Head of caudate nucleus (tissue), 42 donors: ENCODE results near the gene PSMB9.
"Not testable (repeated sequence)": the region's sequence is repeated elsewhere in the genome, so short reads cannot be mapped to it uniquely, and the experiment has no call there.

Experiments
- DNase-seq, 42 donors: peaks; one replicate each; pipeline versions ENCODE4 v3.0.0 to v3.0.0-alpha.2; 2020 to 2021; ENCODE audit warnings: mixed read lengths in 7 of 42
- intact Hi-C: fragments of 100-400 bp; cut with DNase I; formaldehyde crosslinking; loops from one replicate; pipeline ENCODE4 v1.15.0; 2022

PSMB9 gene

DNA sequence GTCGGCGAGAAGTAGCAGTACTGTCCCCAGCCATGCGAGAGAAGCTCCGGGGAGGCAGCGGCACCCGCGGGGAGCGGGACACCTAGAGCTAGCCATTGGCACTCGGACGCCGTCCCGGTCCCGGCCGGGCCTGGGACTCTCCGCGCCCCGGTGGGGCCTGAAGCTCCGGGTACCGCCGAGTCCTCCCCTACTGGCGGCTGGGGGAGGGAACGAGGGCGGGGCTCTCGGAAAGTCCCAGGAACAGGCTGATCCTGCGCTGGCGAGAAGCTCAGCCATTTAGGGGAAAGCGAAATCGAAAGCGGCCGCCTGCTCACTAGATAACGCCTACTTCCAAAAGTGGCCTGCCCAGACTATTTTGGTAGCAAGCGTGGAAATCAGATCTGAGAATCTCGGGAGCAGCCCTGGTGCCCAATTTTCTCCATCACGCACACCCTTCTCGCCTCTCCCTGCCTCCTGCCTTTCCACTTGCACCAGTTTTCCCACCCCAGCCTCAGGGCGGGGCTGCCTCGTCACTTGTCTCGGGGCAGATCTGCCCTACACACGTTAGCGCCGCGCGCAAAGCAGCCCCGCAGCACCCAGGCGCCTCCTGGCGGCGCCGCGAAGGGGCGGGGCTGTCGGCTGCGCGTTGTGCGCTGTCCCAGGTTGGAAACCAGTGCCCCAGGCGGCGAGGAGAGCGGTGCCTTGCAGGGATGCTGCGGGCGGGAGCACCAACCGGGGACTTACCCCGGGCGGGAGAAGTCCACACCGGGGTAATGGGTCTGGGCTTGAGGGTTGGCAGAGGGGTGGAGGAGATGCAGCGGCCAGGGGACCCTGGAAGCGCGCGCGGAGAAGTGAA is at the start of gene PSMB9, which contains the start of gene TAP1:
Gene PSMB9, plus strand, starts transcription at position 652 of the 835 bp plus-strand sequence. Its CDS starts 38 bp downstream, at position 690.
Gene TAP1, minus strand, starts transcription at position 164 of the 835 bp plus-strand sequence. Its CDS starts 68 bp downstream, at position 96.
- intact Hi-C loops, result loop anchor here (1.0 kb wide), 1 partner anchor 9 kb away; the partner anchor contains the start of gene PSMB8
- peak; percentile 86 to 97 (median 93) for DNase-seq

DNA sequence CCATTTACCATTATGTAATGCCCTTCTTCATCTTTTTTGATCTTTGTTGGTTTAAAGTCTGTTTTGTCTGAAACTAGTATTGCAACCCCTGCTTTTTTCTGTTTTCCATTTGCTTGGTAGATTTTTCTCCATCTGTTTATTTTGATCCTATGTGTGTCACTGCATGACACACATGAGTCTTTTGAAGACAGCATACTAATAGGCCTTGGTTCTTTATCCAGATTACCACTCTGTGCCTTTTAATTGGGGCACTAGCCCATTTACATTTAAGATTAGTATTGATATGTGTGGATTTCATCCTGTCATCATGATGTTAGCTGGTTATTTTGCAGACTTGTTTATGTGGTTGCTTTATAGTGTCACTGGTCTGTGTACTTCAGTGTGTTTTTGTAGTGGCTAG is 48.6 kb upstream of the PSMB9 start:
- DNase-seq, intact Hi-C loops: not testable (repeated sequence)

- DNase-seq, result no peak
- intact Hi-C loops, result no loop called here
These were observed 46.9 kb upstream of the PSMB9 start for GRCh38 chr6:32807020-32807580.

- intact Hi-C loops, result no loop called here
- DNase-seq, result no peak
These were observed 44.8 kb upstream of the PSMB9 start for GRCh38 chr6:32809171-32809570.

DNA sequence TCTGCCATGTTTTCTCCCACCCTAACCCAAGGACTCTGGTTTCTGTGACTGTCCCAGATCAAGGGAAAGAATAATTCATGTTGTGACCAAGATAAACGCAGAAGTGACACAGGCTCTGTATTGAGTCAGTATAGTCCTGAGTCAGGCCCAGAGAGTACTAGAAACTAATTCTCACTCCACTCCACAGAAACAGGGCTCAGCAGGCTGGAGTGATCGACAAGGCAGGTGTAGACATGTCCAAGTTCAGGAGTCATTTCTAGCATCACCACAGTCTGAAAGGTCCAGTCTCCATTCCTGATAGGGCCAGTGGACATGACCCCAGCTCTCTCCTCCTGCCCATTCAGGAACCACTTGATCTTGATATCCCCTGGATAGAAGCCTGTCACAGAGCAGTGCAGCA is 39.8 kb upstream of the PSMB9 start:
- intact Hi-C loops, result no loop called here
- no peak for DNase-seq

- intact Hi-C loops, result no loop called here
- no peak for DNase-seq
These were observed 38.9 kb upstream of the PSMB9 start for GRCh38 chr6:32815115-32815514.

- intact Hi-C loops, result no loop called here
- DNase-seq, result no peak
These were observed 38.0 kb upstream of the PSMB9 start for GRCh38 chr6:32815996-32816395.

GRCh38 chr6:32816746-32817204 is 37.2 kb upstream of the PSMB9 start, which contains the start of gene HLA-DOB:
HLA-DOB (minus strand) TSS chr6:32817002; CDS start chr6:32816951, 51 bp downstream.
- intact Hi-C loops, result no loop called here

DNA sequence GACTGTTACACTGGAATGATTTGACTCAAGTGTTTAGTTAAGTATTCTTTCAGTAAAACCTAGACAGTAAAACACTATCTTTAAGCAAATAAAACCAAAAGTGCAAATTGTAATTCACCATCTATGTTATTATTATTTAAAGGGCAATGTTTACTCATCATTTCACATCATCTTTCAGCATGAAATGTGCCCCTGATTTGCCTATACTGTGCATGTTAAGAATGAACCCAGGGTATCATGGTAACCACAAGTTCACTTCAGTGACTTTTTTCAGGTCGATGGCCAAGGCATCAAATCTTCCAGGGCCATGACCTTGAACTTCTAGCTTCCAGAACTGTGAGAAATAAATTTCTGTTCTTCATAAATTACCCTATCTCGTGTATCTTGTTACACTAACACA is 35.1 kb upstream of the PSMB9 start:
- intact Hi-C loops, result no loop called here
- DNase-seq, result no peak

More at GRCh38 chr6:32816746-32817204, 37.2 kb upstream of the PSMB9 start, which contains the start of gene HLA-DOB:
- DNase-seq, result no peak

- intact Hi-C loops, result no loop called here
- DNase-seq, result no peak
These were observed 34.3 kb upstream of the PSMB9 start for GRCh38 chr6:32819729-32820128.

DNA sequence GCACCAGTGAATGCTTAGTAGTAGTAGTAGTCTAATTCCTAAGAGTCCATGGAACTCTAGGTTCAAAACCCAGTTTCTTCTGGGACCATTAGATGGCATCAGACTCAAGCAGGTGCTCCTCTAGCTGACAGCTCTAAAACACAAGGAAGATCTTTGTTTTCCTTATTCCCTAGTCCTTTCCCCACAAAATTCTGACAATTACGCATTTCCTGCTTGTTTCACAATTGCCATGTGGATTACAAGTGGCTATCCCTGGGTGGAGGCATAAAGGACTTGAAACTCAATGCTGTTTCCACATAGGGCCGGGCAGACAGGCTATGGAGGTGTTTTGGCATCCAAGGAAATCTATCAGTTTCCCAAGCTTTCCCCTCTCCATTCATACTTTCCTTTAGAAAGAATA is 28.0 kb upstream of the PSMB9 start:
- intact Hi-C loops, result no loop called here
- DNase-seq, result peak in 5 of 42 donors; percentile 23 to 50 (median 36)

DNA sequence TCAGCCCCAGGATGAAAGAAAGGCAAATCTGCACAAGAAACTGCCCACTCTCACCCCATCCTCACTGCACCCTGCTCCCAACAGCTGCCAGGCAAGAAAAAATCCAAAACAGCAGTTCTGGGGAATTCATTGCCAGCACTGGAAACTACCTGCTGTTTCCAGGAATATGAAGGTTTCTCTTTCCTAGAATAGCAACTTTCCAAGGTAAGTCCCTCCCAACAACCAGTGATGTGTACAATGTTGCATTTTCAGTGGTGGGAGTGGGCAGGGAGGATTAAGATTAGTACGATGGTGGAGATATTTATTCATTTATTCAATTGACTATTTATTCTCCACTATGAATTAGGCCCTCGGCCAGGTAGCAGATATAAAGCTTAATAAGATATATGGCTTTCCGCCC is 27.0 kb upstream of the PSMB9 start:
- intact Hi-C loops, result no loop called here
- DNase-seq, result no peak

- intact Hi-C loops, result no loop called here
- DNase-seq, result no peak
These were observed 24.5 kb upstream of the PSMB9 start for GRCh38 chr6:32829495-32829894.

GRCh38 chr6:32830017-32830416 is 24.0 kb upstream of the PSMB9 start:
- intact Hi-C loops, result no loop called here
- no peak for DNase-seq

- intact Hi-C loops, result no loop called here
- DNase-seq, result no peak
These were observed 23.1 kb upstream of the PSMB9 start for GRCh38 chr6:32830936-32831335.

DNA sequence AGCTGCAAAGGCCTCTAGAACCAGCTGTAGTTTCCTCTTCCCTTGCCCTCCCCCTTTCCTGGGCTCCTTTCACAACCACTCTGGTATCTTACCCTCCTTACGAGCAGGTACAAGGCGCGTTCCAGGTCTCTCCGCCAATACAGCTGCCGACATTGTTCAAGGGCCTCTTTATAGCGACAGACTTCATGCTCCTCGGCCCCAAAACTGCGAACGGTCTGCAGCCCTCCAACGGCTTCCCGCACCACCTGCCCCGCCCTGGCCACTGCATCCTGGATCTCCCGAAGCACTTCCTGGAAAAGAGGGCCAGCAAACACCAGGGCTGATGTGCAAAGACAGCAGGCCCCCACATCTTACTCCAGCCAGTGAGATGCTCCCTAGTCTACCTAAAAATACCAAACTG is 21.5 kb upstream of the PSMB9 start:
- intact Hi-C loops, result no loop called here
- DNase-seq, result no peak

DNA sequence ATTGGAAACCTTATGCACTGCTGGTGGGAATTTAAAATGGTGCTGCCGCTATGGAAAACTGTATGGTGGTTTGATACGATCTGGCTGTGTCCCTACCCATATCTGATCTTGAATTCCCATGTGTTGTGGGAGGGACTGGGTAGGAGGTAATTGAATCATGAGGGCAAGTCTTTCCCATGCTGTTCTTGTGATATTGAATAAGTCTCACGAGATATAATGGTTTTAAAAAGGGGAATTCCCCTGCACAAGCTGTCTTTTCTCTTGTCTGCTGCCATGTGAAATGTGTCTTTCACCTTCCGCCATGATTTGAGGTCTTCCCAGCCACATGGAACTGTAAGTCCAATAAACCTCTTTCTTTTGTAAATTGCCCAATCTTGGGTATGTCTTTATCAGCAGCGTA is 20.3 kb upstream of the PSMB9 start:
- intact Hi-C loops, result no loop called here
- no peak for DNase-seq

DNA sequence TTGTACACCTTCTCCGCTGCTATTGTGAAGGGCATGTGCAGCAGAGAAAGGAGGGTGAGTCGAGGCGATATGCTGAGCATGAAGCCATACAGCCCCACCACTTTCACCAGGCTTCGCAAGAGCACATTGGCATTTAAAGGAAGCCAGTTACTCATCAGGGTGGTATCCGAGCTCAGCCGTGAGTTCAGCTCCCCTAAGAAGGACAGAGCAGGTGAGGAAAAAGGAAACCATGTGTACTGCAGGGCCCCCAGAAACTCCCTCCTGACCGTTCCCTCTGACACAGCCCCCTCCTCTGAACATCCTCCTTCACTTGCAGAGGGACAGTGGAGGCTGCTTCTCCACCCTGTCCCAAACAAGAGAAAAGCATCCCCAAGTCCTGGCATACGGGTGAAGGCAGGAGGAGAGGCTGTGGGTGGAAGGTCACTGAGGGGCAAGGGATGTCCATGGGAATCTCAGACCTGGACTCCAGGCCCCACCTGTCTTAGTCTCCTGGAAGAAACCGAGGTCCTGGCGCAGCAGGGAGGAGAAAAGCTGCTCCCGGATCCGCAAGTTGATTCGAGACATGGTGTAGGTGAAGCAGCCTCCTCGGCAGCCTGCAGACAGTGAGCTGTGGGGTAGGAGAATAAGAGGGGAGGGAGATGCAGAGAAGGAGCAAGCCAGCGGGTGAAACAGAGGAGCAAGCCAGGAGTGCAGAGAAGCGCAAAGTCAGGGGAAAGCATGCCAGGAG is 18.7 kb upstream of the PSMB9 start:
- intact Hi-C loops, result no loop called here
- DNase-seq, result no peak

DNA sequence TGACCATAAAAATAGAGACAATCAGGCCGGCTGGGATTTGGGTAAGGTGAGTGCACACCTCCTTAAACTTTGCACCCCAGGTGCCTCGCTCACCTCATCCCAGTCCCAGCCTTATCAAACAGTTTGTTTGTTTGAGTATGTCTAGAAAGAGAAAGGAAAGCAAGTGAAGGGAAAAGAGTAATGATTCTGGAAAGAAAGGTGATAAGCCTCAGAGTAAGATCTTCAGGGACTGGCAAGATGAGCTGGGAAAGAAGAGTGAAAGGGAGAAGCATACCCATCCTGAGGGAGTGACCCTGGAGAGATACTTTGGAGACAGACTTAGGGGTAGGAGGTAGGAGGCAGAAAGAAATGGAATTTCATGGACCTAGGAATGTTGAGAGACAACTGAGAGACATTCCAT is 17.1 kb upstream of the PSMB9 start:
- DNase-seq, result no peak
- intact Hi-C loops, result no loop called here

- peak in 3 of 42 donors; percentile 4 to 20 (median 20) for DNase-seq
- intact Hi-C loops, result no loop called here
These were observed 16.3 kb upstream of the PSMB9 start for GRCh38 chr6:32837651-32838113.
